Activated T-helper 2 cell treated with anti-CD3 and anti-CD28 coated beads, Interferon-gamma antibody, Interleukin-2, Interleukin-4, amounts not matched to agents 10 μg/mL and 5 μg/mL and 100 μg/mL, durations not matched to agents 14 hours and 24 hours and 36 hours (primary cell): ENCODE results near the gene SNX30. TPM values are rescaled to one million over a fixed set of nuclear protein-coding genes. Genes with fewer than 3 reads are reported as not detected.

Experiments used
- DNase-seq: peaks from one replicate; pipeline ENCODE4 v3.0.0; 2021; ENCODE audit warnings: low spot score
- H3K27ac Mint-ChIP-seq: one replicate; pipeline ENCODE4 v1.8.0; 2021; ENCODE audit warnings: mixed read lengths
- H3K27me3 Mint-ChIP-seq: one replicate; pipeline ENCODE4 v1.8.0; 2021; ENCODE audit warnings: low read depth, mixed read lengths
- H3K36me3 Mint-ChIP-seq: one replicate; pipeline ENCODE4 v1.8.0; 2021; ENCODE audit warnings: low read depth, mixed read lengths
- H3K4me1 Mint-ChIP-seq: one replicate; pipeline ENCODE4 v1.8.0; 2021; ENCODE audit warnings: low read depth, mixed read lengths
- H3K4me3 Mint-ChIP-seq: one replicate; pipeline ENCODE4 v1.8.0; 2021; ENCODE audit warnings: low read depth, mild to moderate bottlenecking, moderate library complexity, mixed read lengths
- H3K9me3 Mint-ChIP-seq: one replicate; pipeline ENCODE4 v1.8.0; 2021; ENCODE audit warnings: mixed read lengths
- intact Hi-C: fragments of 100-400 bp; cut with micrococcal nuclease; formaldehyde crosslinking; loops from one replicate; pipeline ENCODE4 v1.15.1; 2023
- total RNA-seq: library from RNA; stranded (reverse); gene quantifications from 2 replicates; pipeline ENCODE4 v1.2.3, GENCODE V29; 2022

The SNX30 gene
- total RNA-seq, 1 donor from 2014 or later, result 2.4 TPM

GRCh38 chr9:112820881-112821280, 70.3 kb downstream of the SNX30 start:
- no peak overlapping the region for H3K27ac Mint-ChIP-seq
- DNase-seq, result no peak
- no peak overlapping the region for H3K4me3 Mint-ChIP-seq
- no peaks in the 10 kb centered on the region for H3K9me3 Mint-ChIP-seq
- H3K27me3 Mint-ChIP-seq, result no peaks in the 10 kb centered on the region
- H3K36me3 Mint-ChIP-seq, result no peaks in the 10 kb centered on the region
- intact Hi-C loops, result no loop called here
- H3K4me1 Mint-ChIP-seq, result no peaks in the 10 kb centered on the region

GRCh38 chr9:112822618-112823017, 72.1 kb downstream of the SNX30 start:
- Mint-ChIP-seq H3K27ac (no peak overlapping the region), H3K4me1 (no peaks in the 10 kb centered on the region), H3K27me3 (no peaks in the 10 kb centered on the region)

GRCh38 chr9:112823257-112823656, 72.7 kb downstream of the SNX30 start:
- no peak for DNase-seq
- Mint-ChIP-seq H3K27ac (no peak overlapping the region), H3K27me3 (no peaks in the 10 kb centered on the region), H3K4me3 (no peak overlapping the region), H3K9me3 (no peaks in the 10 kb centered on the region), H3K36me3 (no peaks in the 10 kb centered on the region), H3K4me1 (no peaks in the 10 kb centered on the region)
- intact Hi-C loops, result no loop called here

More at GRCh38 chr9:112822618-112823017, 72.1 kb downstream of the SNX30 start:
- no peak for DNase-seq
- intact Hi-C loops, result no loop called here
- Mint-ChIP-seq H3K4me3 (no peak overlapping the region), H3K36me3 (no peaks in the 10 kb centered on the region), H3K9me3 (no peaks in the 10 kb centered on the region)

GRCh38 chr9:112831281-112831851, 80.8 kb downstream of the SNX30 start:
- Mint-ChIP-seq H3K36me3 (no peaks in the 10 kb centered on the region), H3K9me3 (no peaks in the 10 kb centered on the region), H3K27me3 (no peaks in the 10 kb centered on the region), H3K27ac (no peak overlapping the region), H3K4me3 (no peak overlapping the region), H3K4me1 (peaks cover 3% of the 10 kb centered on the region)
- intact Hi-C loops, result no loop called here
- no peak for DNase-seq

- H3K36me3 Mint-ChIP-seq, result no peaks in the 10 kb centered on the region
- intact Hi-C loops, result no loop called here
- no peak overlapping the region for H3K27ac Mint-ChIP-seq
- no peaks in the 10 kb centered on the region for H3K27me3 Mint-ChIP-seq
- no peak for DNase-seq
- H3K4me1 Mint-ChIP-seq, result peaks cover 3% of the 10 kb centered on the region
- no peak overlapping the region for H3K4me3 Mint-ChIP-seq
- H3K9me3 Mint-ChIP-seq, result no peaks in the 10 kb centered on the region
These were observed 81.4 kb downstream of the SNX30 start for GRCh38 chr9:112831969-112832368.

GRCh38 chr9:112833081-112833480, 82.5 kb downstream of the SNX30 start:
- DNase-seq, result no peak
- Mint-ChIP-seq H3K4me1 (peaks cover 3% of the 10 kb centered on the region), H3K27ac (no peak overlapping the region), H3K36me3 (no peaks in the 10 kb centered on the region), H3K4me3 (no peak overlapping the region), H3K27me3 (no peaks in the 10 kb centered on the region), H3K9me3 (no peaks in the 10 kb centered on the region)
- intact Hi-C loops, result no loop called here

- intact Hi-C loops, result no loop called here
- no peak for DNase-seq
- H3K4me1 Mint-ChIP-seq, result no peaks in the 10 kb centered on the region
- H3K27ac Mint-ChIP-seq, result no peak overlapping the region
- H3K4me3 Mint-ChIP-seq, result no peak overlapping the region
- H3K9me3 Mint-ChIP-seq, result no peaks in the 10 kb centered on the region
- no peaks in the 10 kb centered on the region for H3K36me3 Mint-ChIP-seq
- H3K27me3 Mint-ChIP-seq, result no peaks in the 10 kb centered on the region
These were observed 85.8 kb downstream of the SNX30 start for GRCh38 chr9:112836394-112836793.

- H3K27ac Mint-ChIP-seq, result no peak overlapping the region
- DNase-seq, result no peak
- intact Hi-C loops, result no loop called here
- H3K27me3 Mint-ChIP-seq, result no peaks in the 10 kb centered on the region
- H3K4me3 Mint-ChIP-seq, result no peak overlapping the region
- no peaks in the 10 kb centered on the region for H3K4me1 Mint-ChIP-seq
- H3K9me3 Mint-ChIP-seq, result no peaks in the 10 kb centered on the region
- H3K36me3 Mint-ChIP-seq, result no peaks in the 10 kb centered on the region
These were observed 87.8 kb downstream of the SNX30 start for GRCh38 chr9:112838342-112838741.

- peaks cover 2% of the 10 kb centered on the region for H3K4me1 Mint-ChIP-seq
- no peak overlapping the region for H3K4me3 Mint-ChIP-seq
- no peaks in the 10 kb centered on the region for H3K27me3 Mint-ChIP-seq
- H3K36me3 Mint-ChIP-seq, result no peaks in the 10 kb centered on the region
- H3K9me3 Mint-ChIP-seq, result no peaks in the 10 kb centered on the region
- no peak overlapping the region for H3K27ac Mint-ChIP-seq
- DNase-seq, result no peak
- intact Hi-C loops, result no loop called here
These were observed 88.8 kb downstream of the SNX30 start for GRCh38 chr9:112839331-112839730.

- Mint-ChIP-seq H3K9me3 (no peaks in the 10 kb centered on the region), H3K27me3 (no peaks in the 10 kb centered on the region)
- intact Hi-C loops, result no loop called here
These were observed 90.7 kb downstream of the SNX30 start for GRCh38 chr9:112841261-112841660.

GRCh38 chr9:112842555-112842954, 92.0 kb downstream of the SNX30 start:
- no peaks in the 10 kb centered on the region for H3K36me3 Mint-ChIP-seq
- no peak for DNase-seq
- no peaks in the 10 kb centered on the region for H3K27me3 Mint-ChIP-seq
- intact Hi-C loops, result no loop called here
- no peak overlapping the region for H3K27ac Mint-ChIP-seq
- H3K4me1 Mint-ChIP-seq, result peaks cover 9% of the 10 kb centered on the region
- H3K4me3 Mint-ChIP-seq, result no peak overlapping the region
- no peaks in the 10 kb centered on the region for H3K9me3 Mint-ChIP-seq

More at GRCh38 chr9:112841261-112841660, 90.7 kb downstream of the SNX30 start:
- DNase-seq, result no peak
- Mint-ChIP-seq H3K4me3 (no peak overlapping the region), H3K36me3 (no peaks in the 10 kb centered on the region), H3K27ac (no peak overlapping the region), H3K4me1 (peaks cover 9% of the 10 kb centered on the region)

- Mint-ChIP-seq H3K4me3 (no peak overlapping the region), H3K4me1 (peaks cover 12% of the 10 kb centered on the region), H3K27ac (no peak overlapping the region), H3K27me3 (no peaks in the 10 kb centered on the region), H3K36me3 (no peaks in the 10 kb centered on the region), H3K9me3 (no peaks in the 10 kb centered on the region)
- intact Hi-C loops, result loop anchor here (1.0 kb wide), 1 partner anchor 58 kb away; no protein-coding TSS in a partner anchor
- peak; percentile 62 for DNase-seq
These were observed 94.4 kb downstream of the SNX30 start for GRCh38 chr9:112844771-112845542.
